Measurements from ENCODE around the gene EFHC1.

GRCh38 chr6:52512199-52512598 lies 92.1 kb downstream of the EFHC1 start:
- TF ChIP-seq CTCF (IDR thresholded peaks at IDR 0.05; ENCODE audit: insufficient read depth, low read length, poor library complexity, severe bottlenecking) (no peak), EZH2phosphoT487 (conservative IDR thresholded peaks at IDR 0.05; ENCODE audit: low read length) (no peak)
